IPS-NIHi11 (cell line): ENCODE measurements around the gene PAX6.
A peak's percentile ranks its signal among the peaks of the same experiment; 100 is the strongest.

ENCODE experiments used
- DNase-seq: peaks from one replicate; pipeline ENCODE4 v3.0.0; 2012; ENCODE audit warnings: mixed read lengths, low spot score

PAX6 gene

DNA sequence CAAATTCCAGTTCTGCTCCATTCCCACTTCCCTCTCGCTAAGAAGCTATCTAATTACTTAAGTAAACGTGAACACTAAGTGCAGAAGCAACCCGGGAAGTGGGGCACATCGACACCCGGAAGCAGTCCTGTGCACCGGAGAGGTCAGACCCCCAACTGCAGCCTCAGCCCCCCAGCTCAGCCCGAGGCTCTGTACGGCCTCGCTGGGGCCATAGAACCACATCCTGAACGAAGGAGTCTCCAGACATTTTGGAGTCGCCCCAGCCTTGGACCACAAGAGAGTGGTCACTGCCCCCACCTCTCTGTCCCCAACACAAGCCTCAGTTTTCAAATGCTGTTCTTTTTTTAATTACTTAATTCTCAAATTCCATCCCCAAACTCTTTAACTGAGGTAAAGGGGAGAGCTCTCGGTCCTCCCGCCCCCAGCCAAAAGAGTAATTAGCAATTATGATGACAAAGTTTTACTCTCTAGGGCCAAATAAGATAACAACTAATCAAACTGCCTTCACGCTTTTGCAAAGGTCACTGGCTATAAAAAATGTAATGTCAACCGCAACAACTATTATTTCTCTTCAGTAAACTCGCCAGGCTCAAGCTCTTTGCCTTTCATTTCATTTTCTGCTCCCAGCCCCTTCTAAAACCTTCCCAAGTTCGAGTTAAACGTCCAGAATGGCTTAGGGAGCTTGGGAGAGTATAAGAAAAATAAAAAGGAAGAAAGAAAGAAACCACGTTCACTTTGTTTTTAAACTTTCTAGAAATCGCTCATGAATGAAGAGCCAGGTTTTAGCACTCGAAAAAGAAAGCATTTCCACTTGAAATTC is 2.2 kb downstream of the PAX6 start:
- no peak for DNase-seq

DNA sequence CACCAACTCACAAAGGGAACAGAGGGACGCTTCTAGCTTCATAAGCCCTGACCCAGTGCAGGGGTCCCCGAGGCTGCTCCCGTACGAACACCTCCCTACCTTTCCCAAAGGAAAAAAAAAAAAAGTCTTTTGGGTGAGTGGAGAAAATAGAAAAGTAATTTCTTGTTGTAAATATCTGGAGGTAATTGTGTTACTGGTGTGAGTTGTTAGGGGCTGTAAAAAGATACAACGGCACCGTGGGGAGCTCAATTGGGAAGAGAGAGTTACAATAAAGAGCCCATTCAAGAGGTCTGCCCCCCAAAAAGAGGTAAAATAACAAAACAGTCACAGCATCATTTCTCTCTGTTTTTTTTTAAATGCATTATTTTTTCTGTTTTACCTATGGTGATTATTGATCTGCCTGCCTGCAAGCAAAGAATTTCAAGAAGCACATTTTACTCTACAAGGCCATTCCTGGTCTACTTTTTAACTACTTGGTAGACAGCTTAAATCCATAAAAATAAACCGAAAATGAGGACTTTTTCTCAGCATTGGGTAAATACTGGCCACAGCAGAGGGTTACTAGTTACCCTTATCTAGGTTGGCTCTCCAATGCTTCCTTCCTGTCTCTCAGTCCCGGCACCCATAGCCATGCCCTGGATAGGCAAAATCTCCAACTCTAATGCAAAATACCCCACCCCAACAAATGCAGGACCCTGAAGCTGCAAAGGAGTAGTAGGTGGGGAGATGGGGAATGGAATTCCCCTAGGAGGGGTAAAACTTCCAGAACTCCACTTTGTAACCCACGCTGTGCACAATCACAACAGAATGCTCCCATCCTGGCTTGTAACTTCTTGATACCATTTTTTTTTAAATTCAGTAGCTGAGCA is 3.1 kb downstream of the PAX6 start:
- DNase-seq = no peak

DNA sequence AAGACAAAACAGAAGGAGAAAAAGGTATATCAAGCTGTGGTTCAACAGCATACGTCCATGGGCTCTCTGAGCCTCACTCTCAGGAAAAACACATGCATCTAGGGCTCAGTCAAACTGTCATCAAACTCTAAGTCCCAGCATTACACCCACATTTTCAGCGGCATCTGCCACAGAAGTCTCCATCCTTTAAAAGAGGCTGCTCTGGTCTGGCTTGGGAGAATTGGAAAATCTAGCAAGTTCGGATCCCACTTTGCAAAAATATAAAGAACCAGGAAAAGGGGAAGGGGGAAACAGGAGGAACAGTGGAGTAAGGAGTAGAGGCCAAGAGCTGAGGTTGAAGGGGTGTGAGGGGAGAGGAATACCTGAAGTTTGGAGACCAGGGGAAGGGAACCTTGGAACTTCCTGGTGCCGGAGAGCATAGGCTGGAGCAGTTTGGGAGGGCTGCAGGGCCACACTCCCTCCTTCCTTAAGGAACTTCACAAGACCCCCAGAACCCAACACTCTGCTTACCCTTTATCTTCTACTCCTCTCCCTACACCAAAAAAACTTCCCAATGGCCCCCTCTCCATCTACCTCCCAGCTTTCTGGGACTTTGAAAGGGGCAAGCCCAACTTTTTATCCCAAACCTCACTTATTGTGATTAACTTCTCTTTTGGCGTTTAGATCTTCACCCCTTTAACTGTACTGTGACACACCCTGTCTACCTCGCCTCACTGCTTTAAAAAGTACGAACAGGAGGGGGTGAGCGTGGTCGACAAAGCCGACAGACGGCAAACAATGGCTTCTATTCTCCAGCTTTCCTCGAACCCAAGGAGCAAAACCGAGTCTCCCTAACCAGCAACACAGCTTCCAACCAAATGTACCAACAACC is 4.0 kb downstream of the PAX6 start:
- DNase-seq = no peak

DNA sequence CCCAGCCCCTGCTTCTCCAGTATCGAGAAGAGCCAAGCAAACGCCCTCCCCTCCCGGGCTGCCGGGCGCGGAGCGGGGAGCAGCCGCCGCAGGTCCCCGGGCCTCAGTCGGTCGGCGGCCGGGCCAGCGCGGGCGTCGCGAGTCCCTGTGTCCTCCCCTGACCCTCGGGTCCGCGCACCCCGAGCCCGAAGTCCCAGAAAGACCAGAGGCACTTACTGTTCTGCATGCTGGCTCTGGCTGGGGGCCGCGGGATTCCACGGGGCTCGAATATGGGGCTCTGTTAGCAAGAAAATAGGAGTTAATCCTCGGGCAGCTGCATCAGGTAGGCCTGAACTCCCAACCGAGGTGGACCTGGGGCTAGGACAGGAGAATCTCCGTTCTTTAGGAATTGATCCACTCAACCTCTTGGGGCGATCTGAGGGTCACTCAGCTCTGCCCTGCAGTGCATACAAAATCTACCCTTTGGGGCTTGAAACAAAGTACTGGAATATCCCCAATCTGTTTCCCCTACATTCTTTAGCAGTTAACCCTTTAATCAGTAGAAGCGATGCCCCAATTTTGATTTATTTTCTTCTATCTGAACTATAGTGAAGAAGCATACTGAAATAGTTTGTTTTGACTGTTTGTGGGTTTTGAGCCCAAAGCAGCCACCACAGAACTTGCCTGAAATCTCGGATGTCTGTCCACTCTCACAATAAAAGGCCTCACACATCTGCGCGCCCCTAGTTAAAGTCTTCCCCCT is 4.8 kb downstream of the PAX6 start:
- DNase-seq = no peak

DNA sequence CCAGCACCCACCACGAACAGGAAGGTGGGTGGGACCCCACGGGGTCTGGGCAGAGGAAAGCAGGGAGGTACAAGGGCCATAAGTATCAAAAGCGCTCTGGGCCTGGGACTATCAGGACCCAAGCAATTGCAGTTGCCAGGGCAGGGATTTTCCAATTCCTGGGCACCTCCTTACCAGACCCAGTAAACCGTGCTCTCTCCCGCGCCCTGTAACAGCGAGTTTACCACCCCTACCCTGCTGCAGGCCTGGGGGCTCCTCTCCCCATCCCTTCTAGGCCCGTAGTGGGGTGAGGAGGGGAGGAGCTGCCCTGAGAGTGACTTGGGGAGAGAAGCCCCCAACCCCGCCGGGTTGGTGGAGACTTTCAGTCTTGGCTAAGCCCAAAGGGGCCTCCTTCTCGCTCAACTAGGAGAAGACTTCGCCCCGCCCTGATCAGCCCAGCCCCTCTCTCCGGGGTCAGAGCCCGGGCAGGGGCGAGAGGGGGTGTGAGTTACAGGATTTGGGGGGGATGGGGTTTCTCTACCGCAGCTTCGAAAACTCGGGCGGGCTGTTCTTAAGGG is 5.4 kb downstream of the PAX6 start:
- DNase-seq = no peak

DNA sequence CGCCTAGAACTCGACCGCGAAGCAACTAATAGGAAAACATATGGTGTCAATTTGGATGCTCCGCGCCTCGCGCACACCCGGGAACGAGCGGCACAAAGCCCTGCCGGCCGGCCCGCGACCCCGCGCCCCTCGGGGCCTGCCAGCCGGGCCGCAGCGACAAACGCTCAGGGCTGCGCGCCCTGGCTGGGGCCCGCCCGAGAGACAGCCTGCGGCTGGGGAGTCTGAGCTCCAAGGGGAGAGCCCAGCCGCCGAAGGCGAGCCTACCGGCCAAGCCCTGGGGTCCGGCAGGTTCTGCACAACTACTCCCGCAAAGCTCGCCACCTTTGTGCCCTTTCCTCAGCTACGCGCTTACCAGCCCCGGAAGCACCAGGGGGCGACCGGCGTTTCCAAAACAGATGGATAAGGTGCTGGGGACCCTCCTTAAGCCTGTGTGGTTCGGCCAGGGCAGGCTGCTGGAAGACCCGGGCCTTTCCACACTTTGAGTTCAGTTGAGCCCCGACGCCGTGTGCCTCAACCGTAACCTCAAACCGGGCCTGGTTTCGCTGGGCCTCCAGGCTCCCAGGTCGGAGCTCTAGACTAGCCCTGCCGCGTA is 6.0 kb downstream of the PAX6 start:
- DNase-seq = no peak

DNA sequence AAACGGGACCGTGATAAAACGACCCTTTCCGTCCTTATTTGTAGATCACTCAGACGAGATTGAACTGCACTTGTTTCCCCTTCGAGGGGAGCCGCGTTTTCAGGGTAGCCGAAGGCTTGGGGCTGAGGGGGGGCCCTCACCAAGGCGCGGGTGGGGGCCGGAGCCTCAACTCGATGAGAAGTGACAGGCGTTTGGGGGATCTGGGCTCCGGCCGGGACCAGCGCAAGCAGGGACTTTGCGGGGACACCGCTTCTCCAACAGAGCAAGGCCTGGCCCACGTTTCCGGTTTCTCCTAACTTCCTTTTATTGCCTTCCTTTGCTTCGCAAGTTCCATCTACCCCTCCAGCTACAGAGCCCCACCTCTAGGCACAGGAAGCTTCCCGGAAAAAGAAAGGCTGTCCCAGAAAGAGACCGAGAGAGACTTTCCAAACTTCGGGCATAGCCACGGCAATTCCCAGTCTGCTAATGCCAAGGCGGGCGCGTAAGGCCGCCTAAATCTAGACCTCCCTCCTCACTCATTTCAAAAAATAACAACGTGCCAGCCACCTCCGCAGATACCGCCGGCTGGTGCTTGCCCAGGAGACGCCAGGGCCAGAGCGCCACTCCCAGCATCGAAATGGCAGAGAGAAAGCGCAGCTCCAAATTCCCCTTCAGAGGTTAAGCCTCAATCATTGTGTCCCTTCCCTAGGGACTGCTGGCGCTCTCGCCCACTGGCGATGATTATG is 6.6 kb downstream of the PAX6 start:
- no peak for DNase-seq

DNA sequence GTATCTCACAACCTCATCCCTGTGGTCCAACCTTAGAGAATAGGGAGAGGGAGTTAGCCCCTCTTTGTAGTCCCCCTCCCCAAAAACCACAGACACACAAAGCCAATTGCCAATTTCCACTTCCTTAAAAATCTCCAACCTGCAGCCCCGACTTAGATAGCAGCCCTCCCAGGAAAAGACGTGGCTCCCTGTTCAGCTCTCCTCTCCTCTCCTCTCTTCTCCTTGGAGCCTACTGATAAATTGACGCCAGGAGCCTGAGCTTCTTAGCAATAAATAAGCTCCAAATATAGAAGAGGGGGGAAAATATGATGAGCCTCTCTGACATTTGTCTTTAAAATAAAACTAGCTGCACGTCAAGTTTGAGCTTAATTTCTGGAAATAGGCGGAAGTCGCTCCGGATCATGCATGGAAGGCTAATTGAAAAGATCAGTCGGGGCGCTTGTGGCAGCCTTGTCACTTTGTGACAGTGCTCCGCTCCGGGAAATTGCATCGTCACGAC is 7.3 kb downstream of the PAX6 start:
- no peak for DNase-seq

DNA sequence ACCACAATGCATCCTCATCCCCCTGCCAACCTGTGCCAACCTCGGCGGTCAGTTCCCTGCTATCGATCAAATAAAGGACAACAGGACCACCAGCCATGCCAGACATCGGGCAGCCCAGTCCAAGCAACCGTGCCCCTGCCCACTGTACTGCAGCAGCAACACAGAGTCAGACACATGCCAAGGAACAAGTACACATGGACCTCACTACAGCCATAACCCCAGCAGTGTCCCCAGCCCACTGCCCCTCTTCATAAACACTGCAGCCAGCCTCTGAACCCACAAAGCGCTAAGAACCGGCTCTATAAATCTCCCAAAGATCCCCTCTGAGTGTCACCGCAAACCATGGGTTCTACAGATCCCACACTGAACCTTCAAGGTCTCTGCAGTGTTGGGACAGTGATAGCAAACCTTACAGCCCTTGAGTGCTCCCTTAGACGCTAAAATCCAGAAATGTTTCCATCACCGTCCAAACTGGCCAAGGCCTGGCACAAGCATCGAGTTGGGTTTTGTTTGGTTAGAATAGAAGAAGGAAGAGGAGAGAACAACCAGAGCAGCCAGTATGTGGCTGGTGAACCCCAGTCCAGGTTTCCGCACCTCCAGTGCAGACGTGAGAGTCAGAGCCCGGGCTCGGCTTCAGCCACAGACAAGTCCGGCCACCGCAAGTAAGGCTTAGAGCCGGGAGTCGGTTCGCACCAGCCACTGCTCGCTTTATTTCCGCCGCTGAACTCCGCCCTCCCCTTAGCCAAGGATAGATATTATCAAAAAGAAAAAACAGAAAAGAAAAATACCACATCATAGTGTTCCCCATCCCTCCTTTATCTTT is 7.9 kb downstream of the PAX6 start:
- no peak for DNase-seq

DNA sequence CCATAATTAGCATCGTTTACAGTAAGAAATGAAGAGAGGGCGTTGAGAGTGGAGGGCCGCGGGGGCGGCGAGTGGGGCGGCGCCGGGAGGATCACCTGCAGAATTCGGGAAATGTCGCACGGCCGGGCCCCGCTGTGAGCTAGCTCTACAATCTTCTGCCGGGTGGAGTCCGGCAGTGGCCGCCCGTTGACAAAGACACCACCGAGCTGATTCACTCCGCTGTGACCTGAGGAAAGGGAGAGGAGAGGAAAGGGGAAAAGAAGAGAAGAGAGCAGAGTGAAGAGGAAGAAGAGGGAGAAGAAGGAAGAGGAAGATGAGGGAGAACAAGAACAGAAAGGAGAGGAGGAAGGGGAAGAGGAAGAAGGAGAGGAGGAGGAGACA is 8.5 kb downstream of the PAX6 start:
- no peak for DNase-seq

DNA sequence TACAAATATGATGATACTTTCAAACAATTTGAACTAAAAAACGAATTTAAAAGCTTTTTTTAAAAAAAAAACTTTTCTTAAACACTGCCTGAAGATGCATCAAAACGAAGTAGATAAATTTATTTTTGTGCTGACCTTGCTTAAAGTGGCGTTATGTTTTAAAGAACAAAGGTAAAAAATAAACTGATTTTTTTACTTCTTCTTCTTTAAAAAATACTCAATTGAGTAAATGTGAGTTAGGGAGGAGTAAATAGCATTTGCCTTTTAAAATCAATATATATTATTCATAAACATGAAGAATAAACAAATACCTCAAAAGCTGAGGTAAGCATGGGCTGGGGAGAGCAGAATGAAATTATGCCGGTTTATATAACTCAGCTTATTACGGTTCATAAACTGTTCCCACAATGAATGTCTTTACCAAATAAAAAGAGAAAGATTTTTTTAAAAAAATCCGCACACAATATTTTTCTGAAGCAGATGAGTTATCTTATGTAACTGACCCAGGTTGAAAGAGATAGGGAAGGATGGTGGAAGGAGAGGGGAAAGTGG is 9.0 kb downstream of the PAX6 start:
- no peak for DNase-seq

DNA sequence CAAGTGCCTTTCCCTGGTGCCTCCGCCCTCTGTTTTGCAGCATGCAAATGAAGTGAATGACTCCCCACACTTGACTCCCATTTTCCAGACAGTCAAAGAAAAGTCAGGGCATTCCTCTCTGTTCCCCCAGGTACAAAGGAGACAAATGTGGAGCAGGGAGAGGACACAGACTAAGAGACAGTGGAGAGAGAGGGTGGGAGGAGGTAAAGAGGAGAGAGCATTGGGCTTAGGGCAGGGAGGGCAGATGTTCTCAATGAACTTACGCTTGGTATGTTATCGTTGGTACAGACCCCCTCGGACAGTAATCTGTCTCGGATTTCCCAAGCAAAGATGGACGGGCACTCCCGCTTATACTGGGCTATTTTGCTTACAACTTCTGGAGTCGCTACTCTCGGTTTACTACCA is 9.8 kb downstream of the PAX6 start:
- no peak for DNase-seq

DNA sequence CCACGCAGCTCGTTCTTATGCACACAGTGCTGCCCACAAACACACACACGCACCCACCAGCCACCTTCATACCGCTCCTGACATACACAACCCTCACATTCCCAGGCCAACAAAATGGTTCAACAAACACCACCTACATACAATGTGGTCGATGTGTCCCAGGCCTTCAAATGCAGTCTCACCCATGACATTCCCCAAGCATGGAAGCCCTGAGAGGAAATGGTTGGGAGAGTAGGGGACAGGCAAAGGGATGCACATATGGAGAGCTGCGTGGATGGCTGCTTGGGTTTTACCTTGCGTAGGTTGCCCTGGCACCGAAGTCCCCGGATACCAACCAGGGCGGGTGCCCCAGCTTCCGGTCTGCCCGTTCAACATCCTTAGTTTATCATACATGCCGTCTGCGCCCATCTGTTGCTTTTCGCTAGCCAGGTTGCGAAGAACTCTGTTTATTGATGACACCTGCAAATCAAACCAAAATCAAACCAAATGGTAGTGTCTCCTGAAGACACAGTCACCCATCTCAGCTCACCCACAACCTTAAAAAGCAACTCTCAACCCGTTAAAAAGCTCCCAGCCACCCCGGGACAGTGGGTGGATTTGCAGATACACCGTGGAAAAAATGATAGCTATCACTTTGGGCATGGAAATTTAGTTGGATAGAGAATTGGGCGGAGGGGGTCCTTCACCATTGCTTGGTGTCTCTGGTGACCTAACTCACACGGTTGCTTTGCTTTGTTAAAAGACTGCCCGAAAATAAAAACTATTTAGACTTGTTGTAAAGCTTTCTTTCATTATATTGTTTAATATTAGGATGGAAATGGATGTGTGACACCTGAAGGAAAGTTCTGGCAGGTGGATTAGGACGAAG is 10.5 kb downstream of the PAX6 start:
- DNase-seq = no peak

DNA sequence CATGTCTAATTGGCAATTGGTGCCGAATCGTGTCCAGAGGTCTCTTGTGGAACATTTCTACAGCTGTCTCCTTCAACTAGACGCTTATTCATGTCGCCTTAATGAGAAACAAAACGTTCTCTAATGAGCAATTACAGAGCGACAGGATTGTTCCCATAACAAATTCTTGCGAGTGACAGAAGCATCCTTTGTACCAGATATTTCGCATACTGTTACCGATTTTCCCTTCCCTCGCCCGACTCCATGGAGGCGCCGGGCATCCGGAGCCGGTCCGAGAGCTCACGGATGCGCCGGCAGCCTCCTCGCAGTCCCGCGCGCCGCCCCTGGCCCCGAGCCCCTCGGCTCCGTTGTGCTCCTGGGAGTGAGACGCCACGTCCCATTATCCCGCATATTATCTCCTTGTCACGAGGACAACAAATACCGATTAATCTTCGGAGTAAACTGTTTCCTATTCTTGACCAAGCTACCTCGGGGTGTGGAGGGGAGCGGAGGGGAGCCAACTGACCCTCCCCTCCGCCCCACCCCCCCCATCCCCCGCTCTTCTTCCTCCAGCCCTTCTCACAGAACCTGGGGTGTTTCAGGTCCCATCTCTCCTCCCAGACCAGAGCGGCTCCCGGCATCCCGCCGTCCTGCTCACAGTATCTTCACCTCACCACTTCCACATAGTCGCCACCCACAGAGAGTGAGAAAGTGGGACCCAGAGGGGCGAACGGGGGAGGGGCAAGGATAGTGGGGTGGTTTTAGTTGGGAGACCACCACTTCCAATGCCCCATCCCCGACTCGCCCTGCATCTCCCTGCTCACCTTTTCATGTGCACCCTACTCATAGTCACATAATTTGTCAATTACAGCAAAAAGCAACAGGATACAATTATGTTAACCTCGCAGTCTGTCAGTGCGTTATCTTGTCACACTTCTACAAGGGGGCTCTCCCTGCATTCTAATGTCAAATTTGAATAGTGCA is 11.4 kb downstream of the PAX6 start:
- DNase-seq = no peak

DNA sequence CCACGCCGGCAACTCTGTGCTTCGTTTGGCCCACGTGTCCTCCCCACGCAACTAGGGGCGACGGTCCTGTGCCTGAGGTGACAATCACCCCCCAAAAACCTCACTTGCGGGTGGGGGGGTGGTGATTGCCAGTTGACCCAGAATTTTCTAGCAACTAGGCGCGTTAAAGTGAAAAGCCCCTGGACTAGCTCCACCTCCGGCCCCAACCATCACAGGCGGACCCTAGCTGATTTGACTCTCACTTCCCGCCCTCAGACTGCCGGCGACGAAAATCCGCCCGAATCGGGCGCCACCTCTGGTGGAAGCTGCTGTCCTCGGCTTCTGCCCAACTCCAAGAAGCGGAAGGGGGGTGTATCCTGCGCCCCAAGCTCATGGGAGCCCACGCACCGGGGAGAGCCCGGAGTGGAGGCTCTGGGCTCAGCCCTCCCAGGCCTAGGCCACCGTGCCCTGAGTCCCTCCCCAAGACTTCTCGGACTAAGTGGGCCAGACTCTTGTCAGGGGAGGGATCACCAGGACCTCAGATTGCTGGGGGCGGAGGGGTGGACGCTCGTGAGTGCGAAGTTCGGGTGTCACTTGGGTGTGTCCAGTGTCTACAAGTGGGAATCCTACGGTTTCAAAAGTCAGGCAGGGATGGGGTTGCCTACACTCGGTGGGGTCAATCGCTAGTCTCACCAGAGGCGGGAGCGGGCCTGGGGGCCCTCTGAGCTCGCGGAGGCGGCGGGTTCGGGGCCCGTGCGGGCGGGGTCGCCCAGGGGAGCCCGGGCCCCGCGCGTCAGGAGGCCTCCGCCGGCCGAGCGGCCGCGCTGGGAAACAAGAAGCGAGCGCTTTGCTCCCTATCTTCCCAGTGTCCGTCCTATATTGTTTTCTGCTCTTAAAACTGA is 12.3 kb downstream of the PAX6 start:
- peak; percentile 71 for DNase-seq
